ENCODE data around the gene TRIM37. TPM values are rescaled to one million over a fixed set of nuclear protein-coding genes. Genes with fewer than 3 reads are reported as not detected.

Gene TRIM37
- total and polyA plus RNA-seq, 11 donors, result 5.8 to 26.2 (median 19.1) TPM

DNA sequence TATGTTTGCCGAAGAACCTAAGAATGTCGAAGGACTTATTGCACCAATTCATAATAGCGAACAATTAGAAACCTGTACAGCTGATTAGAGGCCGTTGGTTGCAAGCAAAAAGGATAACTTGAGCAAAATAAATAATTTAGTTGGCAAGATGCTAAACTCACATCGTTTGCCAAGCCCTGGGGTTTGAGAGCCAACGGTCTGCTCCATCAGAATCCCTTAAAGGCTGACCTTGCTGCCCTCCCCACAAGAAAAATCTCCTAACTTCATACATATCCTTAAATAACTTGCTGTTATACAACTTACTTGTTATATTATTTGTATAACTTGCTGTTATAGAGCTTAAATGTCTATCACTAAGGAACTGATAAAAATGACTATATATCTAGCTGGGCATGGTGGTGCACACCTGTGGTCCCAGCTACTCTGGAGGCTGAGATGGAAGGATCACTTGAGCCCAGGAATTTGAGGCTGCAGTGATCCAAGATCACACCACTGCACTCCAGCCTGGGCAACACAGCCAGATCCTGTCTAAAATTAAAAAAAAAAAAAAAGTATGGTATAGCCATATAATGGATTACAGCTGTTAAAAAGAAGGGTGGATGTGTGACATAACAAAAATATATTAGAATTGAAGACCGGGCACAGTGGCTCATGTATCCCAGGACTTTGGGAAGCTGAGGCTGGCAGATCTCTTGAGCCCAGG, 1.9 kb upstream of the TRIM37 start:
- intact Hi-C loops (cut with DNase I), result loop anchor here in 2 of 10 donors (5.0 to 10.0 kb wide), 3 partner anchors 44 to 594 kb away; partner anchors contain the start of genes MTMR4 (in 1 of the 2), PRR11 (in 1 of the 2) and SKA2 (in 1 of the 2)
- Histone ChIP-seq H3K36me3 (peaks cover 0 to 23% (median 13%) of the 10 kb centered on the region in 9 donors), H3K4me3 (no peak overlapping the region), H3K27ac (no peak overlapping the region), H3K4me1 (peaks cover 0 to 34% (median 19%) of the 10 kb centered on the region in 12 donors), H3K9me3 (no peaks in the 10 kb centered on the region), H3K27me3 (no peaks in the 10 kb centered on the region)
- ATAC-seq (no peak), DNase-seq (no peak)
- no peak for TF ChIP-seq POLR2A (IDR thresholded peaks at IDR 0.05)
- TF ChIP-seq, protein P1, sequence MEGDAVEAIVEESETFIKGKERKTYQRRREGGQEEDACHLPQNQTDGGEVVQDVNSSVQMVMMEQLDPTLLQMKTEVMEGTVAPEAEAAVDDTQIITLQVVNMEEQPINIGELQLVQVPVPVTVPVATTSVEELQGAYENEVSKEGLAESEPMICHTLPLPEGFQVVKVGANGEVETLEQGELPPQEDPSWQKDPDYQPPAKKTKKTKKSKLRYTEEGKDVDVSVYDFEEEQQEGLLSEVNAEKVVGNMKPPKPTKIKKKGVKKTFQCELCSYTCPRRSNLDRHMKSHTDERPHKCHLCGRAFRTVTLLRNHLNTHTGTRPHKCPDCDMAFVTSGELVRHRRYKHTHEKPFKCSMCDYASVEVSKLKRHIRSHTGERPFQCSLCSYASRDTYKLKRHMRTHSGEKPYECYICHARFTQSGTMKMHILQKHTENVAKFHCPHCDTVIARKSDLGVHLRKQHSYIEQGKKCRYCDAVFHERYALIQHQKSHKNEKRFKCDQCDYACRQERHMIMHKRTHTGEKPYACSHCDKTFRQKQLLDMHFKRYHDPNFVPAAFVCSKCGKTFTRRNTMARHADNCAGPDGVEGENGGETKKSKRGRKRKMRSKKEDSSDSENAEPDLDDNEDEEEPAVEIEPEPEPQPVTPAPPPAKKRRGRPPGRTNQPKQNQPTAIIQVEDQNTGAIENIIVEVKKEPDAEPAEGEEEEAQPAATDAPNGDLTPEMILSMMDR (IDR thresholded peaks at IDR 0.05), result no peak
- WGBS, 4 donors, result 89 to 94% (median 91%) methylated on average over 7 of the region's 7 CpGs

DNA sequence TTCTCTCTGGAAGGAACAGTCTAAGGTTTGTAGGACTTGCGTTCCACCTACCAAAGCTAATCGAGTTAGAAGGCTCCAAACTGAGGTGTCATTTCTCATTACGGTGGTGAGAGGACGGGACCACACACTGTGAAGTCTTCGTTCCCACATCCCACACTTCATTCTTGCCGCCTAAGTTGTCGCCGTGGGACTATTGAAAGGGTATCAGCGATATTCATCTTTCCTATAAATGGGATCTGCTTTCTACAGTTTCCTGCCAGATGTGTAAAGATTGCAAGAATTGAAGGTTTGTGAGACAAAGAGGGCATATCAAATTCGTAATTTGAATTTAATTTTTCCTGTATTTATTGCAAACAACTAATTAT, 608 bp upstream of the TRIM37 start:
- H3K4me3 ChIP-seq, result peak overlapping the region; percentile 78 to 100 (median 89)
- 2 to 4% (median 3%) methylated on average over 10 of the region's 10 CpGs for WGBS, 4 donors
- H3K9me3 ChIP-seq, result no peaks in the 10 kb centered on the region
- TF ChIP-seq POLR2A (IDR thresholded peaks at IDR 0.05), result no peak
- TF ChIP-seq, protein P1 (IDR thresholded peaks at IDR 0.05), result no peak
- intact Hi-C loops (cut with DNase I), result loop anchor here in 6 of 10 donors (1.0 to 10.0 kb wide), 5 partner anchors 45 to 592 kb away; partner anchors contain the start of genes PRR11 (in 4 of the 6), SKA2 (in 4 of the 6) and MTMR4 (in 1 of the 6)
- no peaks in the 10 kb centered on the region for H3K27me3 ChIP-seq
- H3K27ac ChIP-seq, result peak overlapping the region in 10 of 12 donors; percentile 85 to 96 (median 93)
- peak in 1 of 4 donors; percentile 7 for ATAC-seq
- DNase-seq, result no peak
- H3K4me1 ChIP-seq, result peaks cover 0 to 34% (median 19%) of the 10 kb centered on the region in 12 donors
- peaks cover 0 to 30% (median 22%) of the 10 kb centered on the region in 9 donors for H3K36me3 ChIP-seq

DNA sequence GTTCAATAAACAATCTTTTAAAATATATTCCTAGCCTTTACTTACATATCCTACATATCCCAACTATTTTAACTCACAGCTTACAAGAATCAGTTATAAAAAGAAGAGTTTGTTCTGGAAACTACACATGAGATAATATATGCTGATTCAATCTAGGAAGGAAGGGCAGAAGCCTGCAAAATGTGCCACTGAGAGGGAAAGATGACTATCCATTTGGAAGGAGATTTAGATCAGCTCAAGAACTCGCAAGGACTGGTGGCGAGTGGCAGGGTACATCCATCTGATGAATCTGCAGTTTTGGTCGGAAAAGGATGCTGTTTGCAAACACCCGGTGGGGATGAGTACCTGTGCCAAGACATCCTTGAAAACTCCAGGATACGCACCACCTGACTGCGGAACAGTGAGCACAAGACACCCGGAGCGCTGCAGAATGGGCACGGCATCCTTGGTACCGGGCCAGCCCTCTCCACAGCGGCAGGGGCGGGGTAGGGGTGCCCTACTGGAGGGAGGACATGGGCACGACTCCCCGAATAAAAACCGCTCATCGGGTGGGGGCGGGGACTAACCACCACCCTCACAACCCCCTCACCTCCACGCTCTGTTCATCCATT, 723 bp downstream of the TRIM37 start:
- TF ChIP-seq POLR2A (IDR thresholded peaks at IDR 0.05), result no peak
- TF ChIP-seq, protein P1 (IDR thresholded peaks at IDR 0.05), result peak in 1 of 12 donors; percentile 3
- H3K4me1 ChIP-seq, result peaks cover 0 to 34% (median 19%) of the 10 kb centered on the region in 12 donors
- no peaks in the 10 kb centered on the region for H3K9me3 ChIP-seq
- no peaks in the 10 kb centered on the region for H3K27me3 ChIP-seq
- peak; percentile 54 to 82 (median 69) for DNase-seq
- H3K4me3 ChIP-seq, result peak overlapping the region; percentile 78 to 100 (median 89)
- intact Hi-C loops (cut with DNase I), result loop anchor here in 6 of 10 donors (1.0 to 10.0 kb wide), 5 partner anchors 46 to 591 kb away; partner anchors contain the start of genes PRR11 (in 5 of the 6), SKA2 (in 5 of the 6) and MTMR4 (in 1 of the 6)
- 0 to 1% (median 0%) methylated on average over 15 to 18 of the region's 18 CpGs for WGBS, 4 donors
- ATAC-seq, result peak; percentile 10 to 60 (median 50)
- H3K27ac ChIP-seq, result peak overlapping the region; percentile 64 to 96 (median 92)
- peaks cover 0 to 28% (median 12%) of the 10 kb centered on the region in 9 donors for H3K36me3 ChIP-seq

DNA sequence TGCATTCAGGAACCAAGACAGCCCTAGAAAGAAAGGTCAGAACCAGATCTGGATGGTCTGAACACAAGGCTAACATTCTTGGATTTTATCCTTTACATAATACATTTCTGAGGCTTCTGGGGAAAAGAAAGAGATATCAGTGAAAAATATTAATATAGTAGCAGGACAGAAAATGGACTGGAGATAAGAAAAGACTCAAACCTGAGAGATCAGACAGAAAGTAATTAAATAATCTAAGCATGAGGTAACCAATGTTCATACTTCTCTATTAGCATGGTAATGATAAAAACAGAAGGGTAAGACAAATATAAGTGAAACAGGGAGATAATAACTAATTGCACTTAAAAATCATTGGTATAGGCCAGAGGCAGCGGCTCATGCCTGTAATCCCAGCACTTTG, 5.5 kb downstream of the TRIM37 start:
- Histone ChIP-seq H3K36me3 (peaks cover 0 to 47% (median 20%) of the 10 kb centered on the region in 9 donors), H3K4me1 (peaks cover 0 to 20% (median 11%) of the 10 kb centered on the region in 12 donors), H3K9me3 (peaks cover 0 to 7% (median 0%) of the 10 kb centered on the region in 12 donors), H3K27ac (no peak overlapping the region), H3K4me3 (no peak overlapping the region), H3K27me3 (no peaks in the 10 kb centered on the region)
- no peak for ATAC-seq
- 91 to 97% (median 94%) methylated on average over 1 of the region's 1 CpG for WGBS, 4 donors
- TF ChIP-seq, protein P1 (IDR thresholded peaks at IDR 0.05), result no peak
- no peak for TF ChIP-seq POLR2A (IDR thresholded peaks at IDR 0.05)
- intact Hi-C loops (cut with DNase I), result loop anchor here in 2 of 10 donors (10.0 kb wide), 2 partner anchors 54 to 586 kb away; partner anchors contain the start of genes MTMR4 (in 1 of the 2), PRR11 (in 1 of the 2) and SKA2 (in 1 of the 2)
- DNase-seq, result no peak
